Measurements from ENCODE around the gene OR52E6. TPM values are rescaled to one million over a fixed set of nuclear protein-coding genes. Genes with fewer than 3 reads are reported as not detected.

OR52E6 gene
- total RNA-seq, 1 experiment from 2014 or later, result not detected

DNA sequence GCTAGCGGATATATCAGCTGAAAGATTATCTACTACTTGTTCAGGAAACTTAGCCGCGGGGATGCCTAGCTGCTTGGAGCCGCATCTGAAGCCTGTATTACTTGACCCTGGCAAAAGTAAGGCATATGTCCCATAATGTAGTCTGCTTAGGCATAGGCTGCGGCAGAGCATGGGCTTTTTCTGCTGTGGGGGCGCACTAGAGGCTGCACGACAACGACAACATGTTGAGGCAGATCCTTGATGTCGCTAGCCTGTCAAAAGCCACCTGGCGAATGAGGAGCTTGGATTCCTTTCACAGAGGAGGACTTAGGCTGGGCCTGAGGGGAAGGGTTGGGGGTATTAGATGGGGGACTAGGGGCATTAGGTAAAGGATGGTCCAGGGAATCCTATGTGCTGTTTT lies 34.1 kb downstream of the OR52E6 start:
- TF ChIP-seq, protein P1, sequence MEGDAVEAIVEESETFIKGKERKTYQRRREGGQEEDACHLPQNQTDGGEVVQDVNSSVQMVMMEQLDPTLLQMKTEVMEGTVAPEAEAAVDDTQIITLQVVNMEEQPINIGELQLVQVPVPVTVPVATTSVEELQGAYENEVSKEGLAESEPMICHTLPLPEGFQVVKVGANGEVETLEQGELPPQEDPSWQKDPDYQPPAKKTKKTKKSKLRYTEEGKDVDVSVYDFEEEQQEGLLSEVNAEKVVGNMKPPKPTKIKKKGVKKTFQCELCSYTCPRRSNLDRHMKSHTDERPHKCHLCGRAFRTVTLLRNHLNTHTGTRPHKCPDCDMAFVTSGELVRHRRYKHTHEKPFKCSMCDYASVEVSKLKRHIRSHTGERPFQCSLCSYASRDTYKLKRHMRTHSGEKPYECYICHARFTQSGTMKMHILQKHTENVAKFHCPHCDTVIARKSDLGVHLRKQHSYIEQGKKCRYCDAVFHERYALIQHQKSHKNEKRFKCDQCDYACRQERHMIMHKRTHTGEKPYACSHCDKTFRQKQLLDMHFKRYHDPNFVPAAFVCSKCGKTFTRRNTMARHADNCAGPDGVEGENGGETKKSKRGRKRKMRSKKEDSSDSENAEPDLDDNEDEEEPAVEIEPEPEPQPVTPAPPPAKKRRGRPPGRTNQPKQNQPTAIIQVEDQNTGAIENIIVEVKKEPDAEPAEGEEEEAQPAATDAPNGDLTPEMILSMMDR (IDR thresholded peaks at IDR 0.05; ENCODE audit: unreplicated experiment), result no peak
- Mint-ChIP-seq H3K4me1 (ENCODE audit: insufficient read depth, unreplicated experiment) (peaks cover 13% of the 10 kb centered on the region), H3K27me3 (ENCODE audit: insufficient read depth, unreplicated experiment) (peaks cover 79% of the 10 kb centered on the region), H3K36me3 (ENCODE audit: insufficient read depth, unreplicated experiment) (no peaks in the 10 kb centered on the region), H3K4me3 (ENCODE audit: unreplicated experiment) (no peak overlapping the region), H3K27ac (ENCODE audit: low read depth, unreplicated experiment) (no peak overlapping the region), H3K9me3 (ENCODE audit: unreplicated experiment) (no peaks in the 10 kb centered on the region)
- no TSS peak for BruUV-seq (replicated peaks)
- POLR2A ChIA-PET, result no interaction called here
- intact Hi-C loops (cut with micrococcal nuclease), result loop anchor here (5.0 kb wide), 1 partner anchor 1180 kb away; no protein-coding TSS in a partner anchor
- no peak for DNase-seq (ENCODE audit: unreplicated experiment)
- CTCF ChIA-PET, result interaction anchor here (0.6 to 2.2 kb wide), 14 partner anchors 14 to 1171 kb away, joined by 3 to 9 read pairs (median 3); partner anchors contain the start of genes OR51D1 and TRIM5

DNA sequence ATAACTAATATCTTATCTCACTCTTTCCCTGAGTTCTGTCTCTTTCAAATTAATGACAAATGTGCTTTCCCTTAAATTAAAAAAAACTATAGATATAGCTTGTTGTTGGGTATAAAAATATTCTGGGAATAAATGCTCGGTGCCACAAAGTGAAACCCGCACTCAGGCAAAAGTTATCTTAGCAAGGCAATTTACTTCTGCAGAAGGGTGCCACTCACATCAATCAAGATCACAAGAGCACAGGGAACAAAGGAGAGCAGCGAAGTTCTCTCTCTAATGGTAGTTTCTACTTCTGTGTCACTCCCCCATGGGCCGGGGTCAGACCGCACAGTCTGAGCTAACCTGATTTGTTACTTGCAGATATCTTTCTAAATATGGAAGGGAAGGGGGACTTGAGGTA lies 37.7 kb downstream of the OR52E6 start:
- no TSS peak for BruUV-seq (replicated peaks)
- ChIA-PET POLR2A (no interaction called here), CTCF (interaction anchor here (0.6 to 1.7 kb wide), 6 partner anchors 8 to 328 kb away, joined by 3 to 6 read pairs (median 4); partner anchors contain the start of gene TRIM5)
- no peak overlapping the region for H3K4me3 Mint-ChIP-seq (ENCODE audit: unreplicated experiment)
- DNase-seq (ENCODE audit: unreplicated experiment), result no peak
- TF ChIP-seq, protein P1 (IDR thresholded peaks at IDR 0.05; ENCODE audit: unreplicated experiment), result no peak
- no peaks in the 10 kb centered on the region for H3K9me3 Mint-ChIP-seq (ENCODE audit: unreplicated experiment)
- H3K27me3 Mint-ChIP-seq (ENCODE audit: insufficient read depth, unreplicated experiment), result peaks cover 72% of the 10 kb centered on the region
- H3K27ac Mint-ChIP-seq (ENCODE audit: low read depth, unreplicated experiment), result no peak overlapping the region
- no peaks in the 10 kb centered on the region for H3K36me3 Mint-ChIP-seq (ENCODE audit: insufficient read depth, unreplicated experiment)
- intact Hi-C loops (cut with micrococcal nuclease), result no loop called here
- peaks cover 7% of the 10 kb centered on the region for H3K4me1 Mint-ChIP-seq (ENCODE audit: insufficient read depth, unreplicated experiment)

DNA sequence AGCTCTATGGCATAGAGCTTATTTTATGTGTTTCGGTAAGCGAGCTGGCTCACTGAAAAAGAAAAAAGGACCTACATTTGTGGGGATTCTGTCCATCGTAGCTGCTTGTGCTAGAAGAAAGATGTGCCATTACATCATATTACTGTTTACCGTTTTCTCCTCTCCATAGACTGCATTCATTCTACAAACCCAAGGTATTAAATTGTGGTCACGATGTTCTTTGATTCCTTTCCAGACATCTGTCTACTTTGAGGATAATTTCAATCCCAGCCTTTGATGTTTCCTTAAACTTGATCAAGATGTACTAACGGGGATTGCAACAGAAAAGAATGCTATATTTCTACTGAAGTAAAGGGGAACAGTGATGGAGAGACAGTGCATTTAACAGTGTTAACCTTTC lies 45.2 kb downstream of the OR52E6 start:
- no TSS peak for BruUV-seq (replicated peaks)
- H3K27me3 Mint-ChIP-seq (ENCODE audit: insufficient read depth, unreplicated experiment), result peaks cover 67% of the 10 kb centered on the region
- H3K27ac Mint-ChIP-seq (ENCODE audit: low read depth, unreplicated experiment), result no peak overlapping the region
- ChIA-PET CTCF (interaction anchor here (0.6 to 1.0 kb wide), 2 partner anchors 7 to 8 kb away, joined by 3 to 4 read pairs; no protein-coding TSS in a partner anchor), POLR2A (no interaction called here)
- H3K9me3 Mint-ChIP-seq (ENCODE audit: unreplicated experiment), result no peaks in the 10 kb centered on the region
- TF ChIP-seq, protein P1 (IDR thresholded peaks at IDR 0.05; ENCODE audit: unreplicated experiment), result no peak
- H3K36me3 Mint-ChIP-seq (ENCODE audit: insufficient read depth, unreplicated experiment), result no peaks in the 10 kb centered on the region
- intact Hi-C loops (cut with micrococcal nuclease), result no loop called here
- no peak overlapping the region for H3K4me3 Mint-ChIP-seq (ENCODE audit: unreplicated experiment)
- DNase-seq (ENCODE audit: unreplicated experiment), result no peak
- H3K4me1 Mint-ChIP-seq (ENCODE audit: insufficient read depth, unreplicated experiment), result no peaks in the 10 kb centered on the region

DNA sequence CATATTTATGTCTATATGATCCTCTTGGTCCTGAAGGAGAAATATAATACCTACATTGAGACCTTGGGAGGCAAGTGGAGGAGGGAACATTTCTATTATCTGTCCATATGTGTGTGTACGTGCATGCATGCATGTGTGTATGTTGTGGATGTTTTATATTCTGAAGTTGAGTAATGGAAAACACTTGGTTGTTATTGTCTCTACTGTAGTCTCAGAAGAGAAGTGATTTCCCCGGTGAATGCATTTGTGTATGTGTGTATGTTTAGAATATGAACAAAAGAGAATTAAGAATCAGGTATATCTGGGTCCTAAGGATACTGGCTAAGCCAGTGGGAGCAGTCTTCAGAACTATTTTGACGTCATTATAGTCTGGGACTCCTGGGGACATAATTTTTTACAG lies 50.5 kb downstream of the OR52E6 start, which contains the start of gene OR52N1:
Gene OR52N1, minus strand, starts transcription at position 101 of the 400 bp plus-strand sequence. CDS start 2,449 bp downstream, outside the sequence.
- Mint-ChIP-seq H3K4me1 (ENCODE audit: insufficient read depth, unreplicated experiment) (no peaks in the 10 kb centered on the region), H3K27ac (ENCODE audit: low read depth, unreplicated experiment) (no peak within 1 kb of the TSS), H3K4me3 (ENCODE audit: unreplicated experiment) (no peak within 1 kb of the TSS), H3K36me3 (ENCODE audit: insufficient read depth, unreplicated experiment) (no peaks in the 10 kb centered on the region), H3K27me3 (ENCODE audit: insufficient read depth, unreplicated experiment) (peaks cover 25% of the 10 kb centered on the region), H3K9me3 (ENCODE audit: unreplicated experiment) (no peaks in the 10 kb centered on the region)
- intact Hi-C loops (cut with micrococcal nuclease), result no loop called here
- ChIA-PET POLR2A (no interaction called here), CTCF (no interaction called here)
- TF ChIP-seq, protein P1 (IDR thresholded peaks at IDR 0.05; ENCODE audit: unreplicated experiment), result no peak
- no peak for DNase-seq (ENCODE audit: unreplicated experiment)
- no TSS peak for BruUV-seq (replicated peaks)

Other genes starting within 250 kb of the OR52E6 start
- gene TRIM6, start 245.3 kb downstream of the OR52E6 start, total RNA-seq (2022), result 0.74 and 0.75 TPM in 2 replicates
- 0.96 and 2.1 TPM in 2 replicates for gene TRIM34, start 216.9 kb downstream of the OR52E6 start, total RNA-seq (2022)
- 27.9 and 28.6 TPM in 2 replicates for gene TRIM5, start 156.8 kb downstream of the OR52E6 start, total RNA-seq (2022)
- 24.1 and 26.0 TPM in 2 replicates for gene TRIM22, start 152.1 kb downstream of the OR52E6 start, total RNA-seq (2022)
- not detected in 2 replicates for gene OR56B1, start 105.4 kb downstream of the OR52E6 start, total RNA-seq (2022)
- gene OR52N4, start 87.7 kb downstream of the OR52E6 start, total RNA-seq (2022), result not detected in 2 replicates
- gene OR52N5, start 58.5 kb downstream of the OR52E6 start, total RNA-seq (2022), result not detected in 2 replicates
- not detected in 2 replicates for gene OR52N1, start 50.6 kb downstream of the OR52E6 start, total RNA-seq (2022)
- not detected in 2 replicates for gene OR52N2, start 33.0 kb downstream of the OR52E6 start, total RNA-seq (2022)
- not detected in 2 replicates for gene OR52E8, start 15.8 kb upstream of the OR52E6 start, total RNA-seq (2022)
- not detected in 2 replicates for gene OR52E4, start 38.7 kb upstream of the OR52E6 start, total RNA-seq (2022)
- not detected in 2 replicates for gene OR52E5, start 51.3 kb upstream of the OR52E6 start, total RNA-seq (2022)
- not detected in 2 replicates for gene OR56A3, start 100.4 kb upstream of the OR52E6 start, total RNA-seq (2022)
- gene OR56A5, start 126.6 kb upstream of the OR52E6 start, total RNA-seq (2022), result not detected in 2 replicates
- gene OR52L1, start 145.1 kb upstream of the OR52E6 start, total RNA-seq (2022), result not detected in 2 replicates
- gene OR56A4, start 165.0 kb upstream of the OR52E6 start, total RNA-seq (2022), result not detected in 2 replicates
- gene OR56A1, start 188.9 kb upstream of the OR52E6 start, total RNA-seq (2022), result not detected in 2 replicates

All from MCF 10A (cell line).